Erythroblast (primary cell): ENCODE results near the gene DHRS13.

Source experiments
- GATA1 ChIP-seq: IDR thresholded peaks from 2 replicates; pipeline ENCODE4 v1.6.1; 2011; ENCODE audit warnings: low read depth, mild to moderate bottlenecking, control low read depth, low read length, moderate library complexity
- POLR2A ChIP-seq: IDR thresholded peaks from 2 replicates; pipeline ENCODE4 v1.6.1; 2011; ENCODE audit warnings: mild to moderate bottlenecking, low read length

- TF ChIP-seq POLR2A (no peak), GATA1 (no peak)
Observed at GRCh38 chr17:28917465-28917864, 14.6 kb upstream of the DHRS13 start.
